Measurements from ENCODE around the gene LRRC18.

GRCh38 chr10:48883701-48884100 is 55.9 kb downstream of the LRRC18 start:
- TF ChIP-seq CTCF (IDR thresholded peaks at IDR 0.05; ENCODE audit: low read length), result no peak
- no peak for TF ChIP-seq EZH2 (IDR thresholded peaks at IDR 0.05; ENCODE audit: borderline replicate concordance, low read length)

Measured in OCI-LY1 (cell line).